NOMO-1 treated with DMSO at 0.1 percent for 48 hours (cell line): ENCODE results near the gene MED4.
A peak's percentile ranks its signal among the peaks of the same experiment; 100 is the strongest.

Source experiments
- DNase-seq: peaks from one replicate; lab custom pipeline; 2025; ENCODE audit not compliant: unreplicated experiment; lab: John Stamatoyannopoulos, UW

The MED4 gene

GRCh38 chr13:48038761-48039160 lies 56.1 kb downstream of the MED4 start:
- peak; percentile 54 for DNase-seq

GRCh38 chr13:48037346-48038173 lies 57.3 kb downstream of the MED4 start, which contains the start of gene NUDT15:
Gene NUDT15, plus strand, starts transcription at chr13:48037726. Its CDS starts 21 bp downstream, at chr13:48037747.
- DNase-seq, result peak; percentile 93

- no peak for DNase-seq
Measured at GRCh38 chr13:48029859-48030258, 65.0 kb downstream of the MED4 start.

- no peak for DNase-seq
Measured at GRCh38 chr13:48028066-48028465, 66.8 kb downstream of the MED4 start.
